PC-9 (cell line): Measurements from ENCODE around the gene COL4A2.

Source experiments
- EZH2 ChIP-seq: fragments of 200-600 bp; sonication (generic); IDR thresholded peaks from 2 replicates; pipeline ENCODE4 v1.8.0; 2017; ENCODE audit warnings: antibody characterized with exemption, low read depth
- TF ChIP-seq, protein P1 (sequence below): fragments of 200-600 bp; sonication (generic); conservative IDR thresholded peaks from 2 replicates; pipeline ENCODE4 v1.6.1; 2017; ENCODE audit warnings: mixed run types, antibody characterized with exemption, mild to moderate bottlenecking, moderate library complexity

DNA sequence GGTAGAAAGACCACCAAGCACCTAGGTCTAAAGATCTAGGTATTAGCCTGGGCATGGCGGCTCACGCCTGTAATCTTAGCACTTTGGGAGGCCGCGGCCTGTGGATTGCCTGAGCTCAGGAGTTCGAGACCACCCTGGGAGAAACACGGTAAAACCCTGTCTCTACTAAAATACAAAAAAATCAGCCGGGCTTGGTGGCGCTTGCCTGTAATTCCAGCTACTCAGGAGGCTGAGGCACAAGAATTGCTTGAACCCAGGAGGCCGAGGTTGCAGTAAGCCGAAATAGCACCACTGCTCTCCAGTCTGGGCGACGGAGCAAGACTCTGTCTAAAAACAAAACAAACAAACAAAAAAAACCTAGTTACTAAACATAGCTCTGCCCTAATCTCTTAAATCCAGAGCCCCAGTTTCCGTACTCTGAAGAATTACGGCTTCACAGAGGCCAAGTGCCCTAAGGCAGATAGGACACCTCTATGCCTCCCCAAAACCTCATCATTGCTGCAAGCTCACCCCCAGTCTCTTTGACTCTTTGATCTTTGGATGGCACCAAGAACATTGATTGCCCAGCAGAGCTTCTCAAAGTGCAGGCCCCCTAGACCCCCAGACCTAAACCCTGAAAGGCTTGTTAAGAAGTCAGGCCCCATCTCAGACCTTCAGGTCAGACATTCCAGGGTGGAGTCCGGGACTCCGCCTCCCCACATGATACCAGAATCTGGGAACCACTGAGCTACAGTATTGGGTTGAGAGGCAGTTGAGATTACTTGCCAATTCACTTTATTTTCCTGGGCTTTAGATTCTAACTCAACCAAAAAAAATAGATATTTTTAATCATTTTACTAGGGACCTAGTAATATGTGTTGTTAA lies 2.8 kb downstream of the COL4A2 start:
- TF ChIP-seq, protein P1, sequence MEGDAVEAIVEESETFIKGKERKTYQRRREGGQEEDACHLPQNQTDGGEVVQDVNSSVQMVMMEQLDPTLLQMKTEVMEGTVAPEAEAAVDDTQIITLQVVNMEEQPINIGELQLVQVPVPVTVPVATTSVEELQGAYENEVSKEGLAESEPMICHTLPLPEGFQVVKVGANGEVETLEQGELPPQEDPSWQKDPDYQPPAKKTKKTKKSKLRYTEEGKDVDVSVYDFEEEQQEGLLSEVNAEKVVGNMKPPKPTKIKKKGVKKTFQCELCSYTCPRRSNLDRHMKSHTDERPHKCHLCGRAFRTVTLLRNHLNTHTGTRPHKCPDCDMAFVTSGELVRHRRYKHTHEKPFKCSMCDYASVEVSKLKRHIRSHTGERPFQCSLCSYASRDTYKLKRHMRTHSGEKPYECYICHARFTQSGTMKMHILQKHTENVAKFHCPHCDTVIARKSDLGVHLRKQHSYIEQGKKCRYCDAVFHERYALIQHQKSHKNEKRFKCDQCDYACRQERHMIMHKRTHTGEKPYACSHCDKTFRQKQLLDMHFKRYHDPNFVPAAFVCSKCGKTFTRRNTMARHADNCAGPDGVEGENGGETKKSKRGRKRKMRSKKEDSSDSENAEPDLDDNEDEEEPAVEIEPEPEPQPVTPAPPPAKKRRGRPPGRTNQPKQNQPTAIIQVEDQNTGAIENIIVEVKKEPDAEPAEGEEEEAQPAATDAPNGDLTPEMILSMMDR: no peak
- TF ChIP-seq EZH2: no peak
